ENCODE results near the gene MMP10. TPM values are rescaled to one million over a fixed set of nuclear protein-coding genes. Genes with fewer than 3 reads are reported as not detected.

Gene MMP10
- total and polyA plus RNA-seq, 2 donors (not counting 3 experiments of a cell fraction or from before 2014, with no cell fraction given) = 4.3 to 15.0 TPM

DNA sequence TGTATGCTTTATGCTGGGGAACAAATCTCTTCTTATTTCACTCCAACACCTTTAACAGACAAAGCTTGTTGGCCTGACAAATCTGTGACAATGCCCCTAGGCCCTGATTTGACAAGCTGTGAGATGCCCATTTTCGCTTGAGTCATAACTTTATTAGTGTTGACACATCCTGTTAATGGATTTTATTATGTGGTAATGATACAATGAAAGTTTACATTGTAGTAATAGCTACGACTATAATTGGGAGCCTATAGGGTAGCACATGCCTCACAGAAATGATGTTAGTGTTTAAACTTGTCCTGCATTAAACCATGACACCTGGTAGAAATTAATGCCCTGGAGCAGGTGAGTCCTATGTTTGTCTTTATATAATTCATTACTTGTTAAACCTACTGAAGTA, 3.3 kb upstream of the MMP10 start:
- no peak overlapping the region for H2AFZ ChIP-seq (ENCODE audit: low read depth, low read length)
- no peak overlapping the region for H3K4me2 ChIP-seq (ENCODE audit: insufficient read depth, low read length)
- DNase-seq (ENCODE audit: low read depth, low spot score) = no peak
- H3K9me1 ChIP-seq (replicated peaks; ENCODE audit: control insufficient read depth, extremely low read depth, insufficient read depth, low read length) = no peaks in the 10 kb centered on the region
- H3K79me2 ChIP-seq (ENCODE audit: control insufficient read depth, insufficient read depth, low read length) = no peaks in the 10 kb centered on the region
- ChIA-PET CTCF (interaction anchor here (0.8 to 1.5 kb wide), 5 partner anchors 9 to 157 kb away, joined by 3 to 5 read pairs (median 4); no protein-coding TSS in a partner anchor), POLR2A (no interaction called here)
- no peaks in the 10 kb centered on the region for H3K9me3 ChIP-seq (replicated peaks; ENCODE audit: control insufficient read depth, insufficient read depth, low read length)
- no peak for FAIRE-seq
- H3K36me3 ChIP-seq (ENCODE audit: control insufficient read depth in 2 of 2, extremely low read depth in 1 of 2, insufficient read depth in 2 of 2, low read length in 2 of 2) = no peaks in the 10 kb centered on the region
- TF ChIP-seq FOS (IDR thresholded peaks at IDR 0.05; ENCODE audit: borderline replicate concordance, insufficient read depth, low read length) (no peak), POLR2A (IDR thresholded peaks at IDR 0.05; ENCODE audit: low read depth, low read length) (no peak), EZH2 (IDR thresholded peaks at IDR 0.05; ENCODE audit: borderline replicate concordance, low read depth, low read length, severe bottlenecking) (no peak), JUN (IDR thresholded peaks at IDR 0.05; ENCODE audit: borderline replicate concordance, insufficient read depth, insufficient read length, low read depth) (no peak), MYC (IDR thresholded peaks at IDR 0.05; ENCODE audit: low read depth, low read length) (no peak), GATA2 (IDR thresholded peaks at IDR 0.05; ENCODE audit: insufficient read depth, insufficient read length, low read depth, low read length) (no peak), POLR2AphosphoS5 (IDR thresholded peaks at IDR 0.05; ENCODE audit: insufficient read depth, low read depth, low read length) (no peak)
- TF ChIP-seq, protein P1, sequence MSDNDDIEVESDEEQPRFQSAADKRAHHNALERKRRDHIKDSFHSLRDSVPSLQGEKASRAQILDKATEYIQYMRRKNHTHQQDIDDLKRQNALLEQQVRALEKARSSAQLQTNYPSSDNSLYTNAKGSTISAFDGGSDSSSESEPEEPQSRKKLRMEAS (IDR thresholded peaks at IDR 0.05; ENCODE audit: insufficient read depth, insufficient read length) = no peak
- TF ChIP-seq, protein P2, sequence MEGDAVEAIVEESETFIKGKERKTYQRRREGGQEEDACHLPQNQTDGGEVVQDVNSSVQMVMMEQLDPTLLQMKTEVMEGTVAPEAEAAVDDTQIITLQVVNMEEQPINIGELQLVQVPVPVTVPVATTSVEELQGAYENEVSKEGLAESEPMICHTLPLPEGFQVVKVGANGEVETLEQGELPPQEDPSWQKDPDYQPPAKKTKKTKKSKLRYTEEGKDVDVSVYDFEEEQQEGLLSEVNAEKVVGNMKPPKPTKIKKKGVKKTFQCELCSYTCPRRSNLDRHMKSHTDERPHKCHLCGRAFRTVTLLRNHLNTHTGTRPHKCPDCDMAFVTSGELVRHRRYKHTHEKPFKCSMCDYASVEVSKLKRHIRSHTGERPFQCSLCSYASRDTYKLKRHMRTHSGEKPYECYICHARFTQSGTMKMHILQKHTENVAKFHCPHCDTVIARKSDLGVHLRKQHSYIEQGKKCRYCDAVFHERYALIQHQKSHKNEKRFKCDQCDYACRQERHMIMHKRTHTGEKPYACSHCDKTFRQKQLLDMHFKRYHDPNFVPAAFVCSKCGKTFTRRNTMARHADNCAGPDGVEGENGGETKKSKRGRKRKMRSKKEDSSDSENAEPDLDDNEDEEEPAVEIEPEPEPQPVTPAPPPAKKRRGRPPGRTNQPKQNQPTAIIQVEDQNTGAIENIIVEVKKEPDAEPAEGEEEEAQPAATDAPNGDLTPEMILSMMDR (IDR thresholded peaks at IDR 0.05; ENCODE audit: extremely low read depth in 1 of 2, insufficient read depth in 1 of 2, low read depth in 1 of 2, low read length in 2 of 2) = no peak
- no peaks in the 10 kb centered on the region for H4K20me1 ChIP-seq (replicated peaks; ENCODE audit: control insufficient read depth, extremely low read depth, insufficient read depth, low read length)
- H3K27ac ChIP-seq (ENCODE audit: insufficient read depth, low read depth, low read length) = no peak overlapping the region
- no peak overlapping the region for H3K9ac ChIP-seq (replicated peaks; ENCODE audit: extremely low read depth, insufficient read depth, low read length)
- H3K4me1 ChIP-seq (ENCODE audit: control insufficient read depth, extremely low read depth, insufficient read depth, low read length) = peaks cover 14% of the 10 kb centered on the region
- dilution Hi-C loops (cut with MboI; ENCODE audit: extremely low pct_ligation_motif_present, low sequenced_read_pairs) = no loop called here
- H3K27me3 ChIP-seq (ENCODE audit: control insufficient read depth in 2 of 2, insufficient read depth in 2 of 2, low read length in 2 of 2) = no peaks in the 10 kb centered on the region
- BruUV-seq (replicated peaks) = no TSS peak
- intact Hi-C loops (cut with micrococcal nuclease) = no loop called here
- H3K4me3 ChIP-seq (replicated peaks in 1 of 3; ENCODE audit: insufficient read depth in 1 of 3, low read depth in 1 of 3, low read length in 3 of 3) = no peak overlapping the region

All from endothelial cell of umbilical vein (primary cell).